ENCODE results near the gene NR2F1-AS1. TPM values are rescaled to one million over a fixed set of nuclear protein-coding genes. Genes with fewer than 3 reads are reported as not detected.
"Not testable (repeated sequence)": the region's sequence is repeated elsewhere in the genome, so short reads cannot be mapped to it uniquely, and the experiment has no call there.

The NR2F1-AS1 gene
- total RNA-seq, 1 experiment from 2014 or later, result not detected

GRCh38 chr5:93567424-93567823 is 13.6 kb downstream of the NR2F1-AS1 start:
- no peak overlapping the region for H3K4me3 Mint-ChIP-seq (ENCODE audit: unreplicated experiment)
- H3K4me1 Mint-ChIP-seq (ENCODE audit: low read depth, unreplicated experiment), result no peaks in the 10 kb centered on the region
- no peaks in the 10 kb centered on the region for H3K27me3 ChIP-seq (replicated peaks; ENCODE audit: control insufficient read depth, insufficient read depth, low read length)
- no peak for TF ChIP-seq CTCF (IDR thresholded peaks at IDR 0.05; ENCODE audit: insufficient read depth in 1 of 2, low read depth in 1 of 2, low read length in 1 of 2, severe bottlenecking in 1 of 2, unreplicated experiment in 1 of 2)
- H3K36me3 Mint-ChIP-seq (ENCODE audit: insufficient read depth, unreplicated experiment), result no peaks in the 10 kb centered on the region
- H3K4me1 ChIP-seq, result no peaks in the 10 kb centered on the region
- DNase-seq, result no peak
- peaks cover 4% of the 10 kb centered on the region for H3K27me3 Mint-ChIP-seq (ENCODE audit: insufficient read depth, unreplicated experiment)
- no peak overlapping the region for H3K27ac Mint-ChIP-seq (ENCODE audit: unreplicated experiment)
- CTCF ChIA-PET, result no interaction called here
- POLR2A ChIA-PET, result no interaction called here
- no TSS peak for BruUV-seq (replicated peaks)
- intact Hi-C loops (cut with micrococcal nuclease; ENCODE audit: unreplicated experiment), result no loop called here
- H3K36me3 ChIP-seq (ENCODE audit: control insufficient read depth, insufficient read depth, low read length), result no peaks in the 10 kb centered on the region
- no peaks in the 10 kb centered on the region for H3K9me3 Mint-ChIP-seq (ENCODE audit: unreplicated experiment)
- H3K9me3 ChIP-seq, result no peaks in the 10 kb centered on the region
- no peak overlapping the region for H3K4me3 ChIP-seq (ENCODE audit: low read depth, low read length)

- ChIA-PET CTCF (no interaction called here), POLR2A (no interaction called here)
- no TSS peak for BruUV-seq (replicated peaks)
- Mint-ChIP-seq H3K9me3 (ENCODE audit: unreplicated experiment) (no peaks in the 10 kb centered on the region), H3K4me3 (ENCODE audit: unreplicated experiment) (no peak overlapping the region), H3K27ac (ENCODE audit: unreplicated experiment) (no peak overlapping the region), H3K36me3 (ENCODE audit: insufficient read depth, unreplicated experiment) (no peaks in the 10 kb centered on the region), H3K27me3 (ENCODE audit: insufficient read depth, unreplicated experiment) (peaks cover 4% of the 10 kb centered on the region), H3K4me1 (ENCODE audit: low read depth, unreplicated experiment) (no peaks in the 10 kb centered on the region)
- no peaks in the 10 kb centered on the region for H3K9me3 ChIP-seq
- DNase-seq, result no peak
- H3K27me3 ChIP-seq (replicated peaks; ENCODE audit: control insufficient read depth, insufficient read depth, low read length), result no peaks in the 10 kb centered on the region
- H3K4me3 ChIP-seq (ENCODE audit: low read depth, low read length), result no peak overlapping the region
- TF ChIP-seq CTCF (IDR thresholded peaks at IDR 0.05; ENCODE audit: insufficient read depth in 1 of 2, low read depth in 1 of 2, low read length in 1 of 2, severe bottlenecking in 1 of 2, unreplicated experiment in 1 of 2), result no peak
- no peaks in the 10 kb centered on the region for H3K4me1 ChIP-seq
- intact Hi-C loops (cut with micrococcal nuclease; ENCODE audit: unreplicated experiment), result no loop called here
- no peaks in the 10 kb centered on the region for H3K36me3 ChIP-seq (ENCODE audit: control insufficient read depth, insufficient read depth, low read length)
Measured at GRCh38 chr5:93566091-93566490, 14.9 kb downstream of the NR2F1-AS1 start.

- H3K9me3 Mint-ChIP-seq (ENCODE audit: unreplicated experiment), result no peaks in the 10 kb centered on the region
- Histone ChIP-seq H3K4me3 (ENCODE audit: low read depth, low read length) (no peak overlapping the region), H3K9me3 (no peaks in the 10 kb centered on the region), H3K36me3 (ENCODE audit: control insufficient read depth, insufficient read depth, low read length) (no peaks in the 10 kb centered on the region), H3K27me3 (replicated peaks; ENCODE audit: control insufficient read depth, insufficient read depth, low read length) (no peaks in the 10 kb centered on the region), H3K4me1 (no peaks in the 10 kb centered on the region)
- H3K4me1 Mint-ChIP-seq (ENCODE audit: low read depth, unreplicated experiment), result no peaks in the 10 kb centered on the region
- ChIA-PET POLR2A (no interaction called here), CTCF (interaction anchor here (0.6 kb wide), 1 partner anchor 232 kb away, joined by 3 read pairs; no protein-coding TSS in a partner anchor)
- no TSS peak for BruUV-seq (replicated peaks)
- no peak for DNase-seq
- intact Hi-C loops (cut with micrococcal nuclease; ENCODE audit: unreplicated experiment), result no loop called here
- H3K27ac Mint-ChIP-seq (ENCODE audit: unreplicated experiment), result no peak overlapping the region
- TF ChIP-seq CTCF (IDR thresholded peaks at IDR 0.05; ENCODE audit: insufficient read depth in 1 of 2, low read depth in 1 of 2, low read length in 1 of 2, severe bottlenecking in 1 of 2, unreplicated experiment in 1 of 2), result no peak
- no peak overlapping the region for H3K4me3 Mint-ChIP-seq (ENCODE audit: unreplicated experiment)
- no peaks in the 10 kb centered on the region for H3K27me3 Mint-ChIP-seq (ENCODE audit: insufficient read depth, unreplicated experiment)
- no peaks in the 10 kb centered on the region for H3K36me3 Mint-ChIP-seq (ENCODE audit: insufficient read depth, unreplicated experiment)
Measured at GRCh38 chr5:93557021-93557604, 23.9 kb downstream of the NR2F1-AS1 start.

GRCh38 chr5:93549594-93549993 is 31.4 kb downstream of the NR2F1-AS1 start:
- H3K36me3 ChIP-seq (ENCODE audit: control insufficient read depth, insufficient read depth, low read length); H3K4me1 Mint-ChIP-seq (ENCODE audit: low read depth, unreplicated experiment); DNase-seq; H3K9me3 Mint-ChIP-seq (ENCODE audit: unreplicated experiment); BruUV-seq (replicated peaks); H3K4me3 Mint-ChIP-seq (ENCODE audit: unreplicated experiment); H3K27me3 Mint-ChIP-seq (ENCODE audit: insufficient read depth, unreplicated experiment); H3K27ac Mint-ChIP-seq (ENCODE audit: unreplicated experiment); H3K27me3 ChIP-seq (replicated peaks; ENCODE audit: control insufficient read depth, insufficient read depth, low read length); H3K9me3 ChIP-seq; CTCF ChIA-PET; H3K4me3 ChIP-seq (ENCODE audit: low read depth, low read length); intact Hi-C loops (cut with micrococcal nuclease; ENCODE audit: unreplicated experiment); H3K4me1 ChIP-seq; H3K36me3 Mint-ChIP-seq (ENCODE audit: insufficient read depth, unreplicated experiment); POLR2A ChIA-PET: not testable (repeated sequence)

Data from Caco-2 (cell line).